ENCODE data around the gene MET. TPM values are rescaled to one million over a fixed set of nuclear protein-coding genes. Genes with fewer than 3 reads are reported as not detected.

MET gene
- total and polyA plus RNA-seq, 9 donors: 1.3 to 33.9 (median 5.8) TPM

GRCh38 chr7:116705419-116705818 is 33.4 kb downstream of the MET start:
- TF ChIP-seq EP300 (IDR thresholded peaks at IDR 0.05): no peak
- TF ChIP-seq POLR2A (IDR thresholded peaks at IDR 0.05): no peak
- no peak for TF ChIP-seq CTCF (IDR thresholded peaks at IDR 0.05)
- Histone ChIP-seq H3K36me3 (no peaks in the 10 kb centered on the region), H3K9me3 (no peaks in the 10 kb centered on the region), H3K4me3 (no peak overlapping the region), H3K4me1 (ENCODE audit: insufficient read depth) (no peaks in the 10 kb centered on the region), H3K27ac (no peak overlapping the region), H3K27me3 (no peaks in the 10 kb centered on the region)
- intact Hi-C loops (cut with DNase I): no loop called here
- no peak for DNase-seq

DNA sequence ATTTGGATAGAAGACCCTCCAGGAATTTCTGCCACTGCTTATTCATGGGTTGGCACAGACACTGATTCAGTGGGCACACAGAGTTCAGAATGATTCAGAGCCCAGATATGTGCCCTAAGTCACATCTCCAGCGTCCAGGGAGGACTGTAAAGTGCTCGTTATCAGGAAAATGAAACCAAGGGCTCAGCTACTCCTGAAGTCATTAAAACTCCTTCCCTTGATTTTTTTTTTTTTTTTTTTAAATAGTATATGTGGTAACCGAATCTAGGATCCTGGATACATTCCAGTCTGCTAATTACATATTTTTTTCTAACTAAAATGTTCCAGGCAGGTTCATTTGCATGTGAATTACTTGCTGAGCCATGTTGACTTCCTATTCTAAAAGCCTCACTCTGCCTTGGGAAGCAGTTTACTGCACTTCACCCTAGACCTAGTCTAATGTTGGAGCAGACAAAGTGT is 34.7 kb downstream of the MET start:
- intact Hi-C loops (cut with DNase I): no loop called here
- DNase-seq: no peak
- no peaks in the 10 kb centered on the region for H3K4me1 ChIP-seq (ENCODE audit: insufficient read depth)
- no peak for TF ChIP-seq EP300 (IDR thresholded peaks at IDR 0.05)
- no peak for TF ChIP-seq POLR2A (IDR thresholded peaks at IDR 0.05)
- no peak for TF ChIP-seq CTCF (IDR thresholded peaks at IDR 0.05)
- H3K36me3 ChIP-seq: no peaks in the 10 kb centered on the region
- H3K9me3 ChIP-seq: no peaks in the 10 kb centered on the region
- no peak overlapping the region for H3K4me3 ChIP-seq
- H3K27ac ChIP-seq: no peak overlapping the region
- 25 to 39% (median 31%) methylated on average over 3 of the region's 3 CpGs for WGBS, 3 donors
- no peaks in the 10 kb centered on the region for H3K27me3 ChIP-seq

GRCh38 chr7:116707289-116707688 is 35.3 kb downstream of the MET start:
- H3K36me3 ChIP-seq: no peaks in the 10 kb centered on the region
- TF ChIP-seq CTCF (IDR thresholded peaks at IDR 0.05) (no peak), POLR2A (IDR thresholded peaks at IDR 0.05) (no peak), EP300 (IDR thresholded peaks at IDR 0.05) (no peak)
- H3K4me1 ChIP-seq (ENCODE audit: insufficient read depth): no peaks in the 10 kb centered on the region
- H3K4me3 ChIP-seq: no peak overlapping the region
- 77 to 87% (median 82%) methylated on average over 3 of the region's 3 CpGs for WGBS, 3 donors
- intact Hi-C loops (cut with DNase I): no loop called here
- H3K27me3 ChIP-seq: no peaks in the 10 kb centered on the region
- no peaks in the 10 kb centered on the region for H3K9me3 ChIP-seq
- DNase-seq: no peak
- H3K27ac ChIP-seq: no peak overlapping the region

DNA sequence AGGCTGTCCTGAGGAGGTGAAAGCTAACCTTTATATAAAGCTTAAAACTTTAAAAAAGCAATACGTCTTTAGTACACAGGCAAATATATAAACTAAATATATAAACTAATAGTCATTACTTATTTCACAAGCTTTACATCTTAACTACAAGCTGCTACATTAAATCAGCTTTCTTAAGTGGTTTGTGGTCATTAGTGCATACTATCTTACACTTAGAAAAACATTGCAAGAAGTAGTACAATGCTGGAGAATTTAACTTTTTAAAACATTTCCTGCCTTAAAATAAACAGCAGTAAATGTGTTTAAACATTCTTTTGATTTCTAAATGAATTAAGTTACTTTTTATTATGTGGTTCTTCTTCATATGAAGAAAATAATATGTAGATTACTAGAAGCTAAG is 36.3 kb downstream of the MET start:
- Histone ChIP-seq H3K4me1 (ENCODE audit: insufficient read depth) (no peaks in the 10 kb centered on the region), H3K27ac (no peak overlapping the region), H3K27me3 (no peaks in the 10 kb centered on the region), H3K36me3 (no peaks in the 10 kb centered on the region), H3K9me3 (no peaks in the 10 kb centered on the region), H3K4me3 (no peak overlapping the region)
- intact Hi-C loops (cut with DNase I): no loop called here
- no peak for DNase-seq
- TF ChIP-seq POLR2A (IDR thresholded peaks at IDR 0.05): no peak
- no peak for TF ChIP-seq CTCF (IDR thresholded peaks at IDR 0.05)
- TF ChIP-seq EP300 (IDR thresholded peaks at IDR 0.05): no peak
- 81 to 88% (median 84%) methylated on average over 1 of the region's 1 CpG for WGBS, 3 donors

GRCh38 chr7:116708861-116709260 is 36.9 kb downstream of the MET start:
- no peak for TF ChIP-seq POLR2A (IDR thresholded peaks at IDR 0.05)
- TF ChIP-seq EP300 (IDR thresholded peaks at IDR 0.05): no peak
- no peak for TF ChIP-seq CTCF (IDR thresholded peaks at IDR 0.05)
- intact Hi-C loops (cut with DNase I): no loop called here
- no peak overlapping the region for H3K27ac ChIP-seq
- H3K4me1 ChIP-seq (ENCODE audit: insufficient read depth): no peaks in the 10 kb centered on the region
- no peak for DNase-seq
- 91 to 94% (median 93%) methylated on average over 1 of the region's 1 CpG for WGBS, 3 donors
- H3K9me3 ChIP-seq: no peaks in the 10 kb centered on the region
- no peaks in the 10 kb centered on the region for H3K36me3 ChIP-seq
- H3K27me3 ChIP-seq: no peaks in the 10 kb centered on the region
- H3K4me3 ChIP-seq: no peak overlapping the region
